H4 (cell line): ENCODE results near the gene CUX1. TPM values are rescaled to one million over a fixed set of nuclear protein-coding genes. Genes with fewer than 3 reads are reported as not detected.
"Not testable (repeated sequence)": the region's sequence is repeated elsewhere in the genome, so short reads cannot be mapped to it uniquely, and the experiment has no call there.

ENCODE experiments used
- DNase-seq: peaks from one replicate; pipeline ENCODE4 v3.0.0-alpha.2; 2015; ENCODE audit warnings: low spot score
- total RNA-seq: library from RNA; depleted of rRNA; stranded (reverse); fragments of >200 nt; shearing (Covaris generic); gene quantifications from 2 replicates; pipeline ENCODE4 v1.2.3, GENCODE V29; 2014

Gene CUX1
- total RNA-seq, 1 experiment from 2014 or later: 20.1 TPM

DNA sequence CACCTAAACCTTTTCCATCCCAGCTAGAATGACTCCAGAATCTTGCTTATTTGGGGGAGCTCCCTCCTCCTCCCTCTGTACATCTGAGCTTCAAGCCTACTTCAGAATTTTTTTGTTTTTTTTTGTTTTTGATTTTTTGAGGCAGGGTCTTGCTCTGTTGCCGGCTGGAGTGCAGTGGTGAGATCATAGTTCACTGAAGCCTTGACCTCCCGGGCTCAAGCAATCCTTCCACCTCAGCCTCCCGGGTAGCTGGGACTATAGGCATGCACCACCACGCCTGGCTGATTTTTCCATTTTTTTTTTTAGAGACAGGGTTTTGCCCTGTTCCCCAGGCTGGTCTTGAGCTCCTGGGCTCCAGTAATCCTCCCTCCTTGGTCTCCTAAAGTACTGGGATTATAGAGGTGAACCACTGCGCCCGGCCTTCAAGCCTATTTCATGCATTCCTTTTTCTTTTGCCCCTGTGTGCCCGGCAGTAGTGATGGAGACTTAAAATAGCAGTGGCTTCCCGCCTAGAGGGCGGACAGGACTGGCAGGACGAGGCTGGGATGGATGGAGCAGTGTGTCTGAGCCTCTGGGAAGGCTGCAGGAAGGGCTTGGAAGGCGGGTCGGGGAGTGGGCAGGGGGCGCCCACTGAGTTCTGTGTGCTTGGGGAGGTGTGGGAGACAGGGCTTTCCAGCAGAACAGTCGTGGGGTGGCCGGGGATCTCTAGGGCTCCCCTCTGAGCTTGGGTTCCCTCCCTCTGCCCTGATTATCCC is 8.8 kb downstream of the CUX1 start:
- DNase-seq: no peak

DNA sequence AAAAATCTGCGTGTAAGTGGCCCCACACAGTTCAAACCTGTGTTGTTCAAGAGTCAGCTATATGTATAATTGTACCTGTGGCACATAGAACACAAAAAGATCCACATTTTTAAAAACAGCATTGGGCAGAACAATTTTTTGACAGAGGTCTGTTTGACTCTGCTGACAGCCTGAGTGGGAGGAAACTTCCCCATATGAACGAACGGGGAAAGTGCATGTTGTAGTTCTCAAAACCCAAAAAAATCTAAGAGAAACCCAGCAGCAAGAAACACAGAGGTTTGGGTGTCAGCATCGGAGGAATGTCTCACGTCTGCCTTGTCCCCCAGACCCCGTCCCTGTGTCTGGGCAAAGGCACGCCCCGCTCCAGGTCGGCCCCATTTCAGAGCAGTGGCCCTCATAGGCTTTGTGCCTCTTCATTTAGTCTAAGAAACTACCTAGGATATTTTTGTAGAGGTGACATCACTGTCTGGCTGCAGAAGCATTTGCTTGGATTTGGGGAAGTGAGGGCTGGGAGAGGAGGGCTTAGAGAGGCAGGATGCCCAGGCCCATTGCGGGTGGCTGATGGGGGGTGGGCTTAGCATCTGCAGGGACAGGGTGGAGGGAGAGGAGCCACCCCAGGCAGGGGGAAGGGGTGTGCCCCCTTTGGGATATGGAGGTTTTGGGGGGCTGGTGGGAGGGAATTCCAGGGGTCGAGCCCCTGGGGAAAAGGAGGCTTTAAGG is 11.0 kb downstream of the CUX1 start:
- DNase-seq: no peak

- DNase-seq: no peak
Measured at GRCh38 chr7:101829374-101829773, 11.9 kb downstream of the CUX1 start.

- DNase-seq: no peak
Measured at GRCh38 chr7:101829821-101830220, 12.4 kb downstream of the CUX1 start.

- not testable (repeated sequence) for DNase-seq
Measured at GRCh38 chr7:101831396-101831795, 14.0 kb downstream of the CUX1 start.

GRCh38 chr7:101832205-101832631 is 14.8 kb downstream of the CUX1 start:
- DNase-seq: no peak

DNA sequence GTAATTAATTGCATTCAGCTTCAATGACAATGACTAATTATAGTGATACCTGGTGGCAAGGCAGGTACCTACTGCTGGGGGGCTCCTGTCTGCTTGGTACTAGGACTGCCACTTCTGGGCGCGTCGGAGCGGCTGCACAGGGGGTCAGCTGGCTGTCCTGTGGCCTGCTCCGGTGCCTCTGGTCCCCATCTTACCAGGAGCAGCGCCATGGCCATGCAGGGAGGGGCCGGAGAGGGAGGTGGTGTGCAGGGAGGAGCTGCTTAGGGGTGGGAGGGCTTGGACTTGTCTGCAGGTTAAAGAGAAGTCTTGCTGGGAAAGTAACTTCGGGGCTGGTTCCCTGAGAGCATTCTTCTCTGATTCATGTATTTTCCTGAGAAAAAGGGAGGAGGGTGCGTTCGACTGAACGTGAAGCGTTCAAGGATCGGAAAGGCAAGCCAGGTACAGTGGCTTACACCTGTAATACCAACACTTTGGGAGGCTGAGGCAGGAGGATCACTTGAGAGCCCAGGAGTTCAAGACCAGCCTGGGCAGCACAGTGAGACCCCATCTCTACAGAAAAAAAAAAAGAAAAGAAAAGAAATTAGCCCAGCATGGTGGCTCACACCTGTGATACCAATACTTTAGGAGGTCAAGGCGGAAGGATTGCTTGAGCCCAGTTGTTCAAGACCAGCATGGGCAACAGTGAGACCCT is 15.4 kb downstream of the CUX1 start:
- no peak for DNase-seq

GRCh38 chr7:101833799-101834198 is 16.4 kb downstream of the CUX1 start:
- DNase-seq: no peak

DNA sequence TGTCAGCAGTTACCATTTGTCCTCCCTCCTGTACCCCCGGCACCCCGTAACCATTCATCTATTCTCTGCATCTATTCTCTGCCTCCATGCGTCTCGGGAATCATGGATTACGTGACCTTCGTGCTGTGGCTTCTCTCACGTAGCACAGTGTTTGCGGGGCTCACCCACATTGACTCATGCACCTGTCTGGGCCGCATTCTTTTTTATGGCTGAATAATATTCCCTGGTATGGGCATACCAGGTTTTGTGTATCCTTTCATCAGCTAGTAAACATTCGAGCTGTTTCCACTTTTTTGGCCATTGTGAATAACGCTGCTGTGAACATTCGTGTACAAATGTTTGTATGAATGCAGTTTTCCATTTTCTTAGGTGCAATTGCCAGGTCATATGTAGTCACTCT is 17.7 kb downstream of the CUX1 start:
- DNase-seq: no peak

DNA sequence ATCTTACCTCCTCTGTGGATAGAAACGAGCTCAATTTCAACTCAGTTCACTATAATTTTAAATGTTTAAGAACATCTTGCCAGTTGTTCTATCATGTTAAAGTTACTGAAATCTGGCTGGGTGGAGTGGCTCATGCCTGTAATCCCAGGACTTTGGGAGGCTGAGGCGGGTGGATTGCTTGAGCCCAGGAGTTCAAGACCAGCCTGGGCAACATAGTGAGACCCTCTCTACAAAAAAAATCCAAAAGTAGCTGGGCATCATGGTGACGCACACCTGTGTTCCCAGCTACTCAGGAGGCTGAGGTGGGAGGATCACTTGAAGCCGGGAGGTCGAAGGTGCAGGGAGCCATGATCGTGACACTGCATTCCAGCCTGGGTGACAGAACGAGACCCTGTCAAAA is 20.0 kb downstream of the CUX1 start:
- DNase-seq: not testable (repeated sequence)

- no peak for DNase-seq
Measured at GRCh38 chr7:101838837-101839483, 21.5 kb downstream of the CUX1 start.

DNA sequence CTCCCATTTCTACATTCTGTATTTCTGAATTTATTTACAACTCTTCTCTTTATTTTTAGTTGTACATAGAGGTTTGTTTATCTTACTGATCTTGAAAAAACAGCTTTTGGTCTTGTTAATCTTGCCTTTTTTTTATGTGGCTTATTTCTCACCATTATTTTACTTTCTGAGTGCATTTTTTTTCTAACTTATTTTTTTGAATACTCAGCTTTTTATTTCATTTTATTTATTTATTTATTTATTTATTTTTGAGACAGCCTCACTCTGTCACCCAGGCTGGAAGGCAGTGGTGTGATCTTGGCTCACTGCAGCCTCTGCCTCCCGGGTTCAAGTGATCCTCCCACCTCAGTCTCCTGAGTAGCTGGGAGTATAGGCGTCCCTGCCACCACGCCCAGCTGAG is 23.9 kb downstream of the CUX1 start:
- no peak for DNase-seq

DNA sequence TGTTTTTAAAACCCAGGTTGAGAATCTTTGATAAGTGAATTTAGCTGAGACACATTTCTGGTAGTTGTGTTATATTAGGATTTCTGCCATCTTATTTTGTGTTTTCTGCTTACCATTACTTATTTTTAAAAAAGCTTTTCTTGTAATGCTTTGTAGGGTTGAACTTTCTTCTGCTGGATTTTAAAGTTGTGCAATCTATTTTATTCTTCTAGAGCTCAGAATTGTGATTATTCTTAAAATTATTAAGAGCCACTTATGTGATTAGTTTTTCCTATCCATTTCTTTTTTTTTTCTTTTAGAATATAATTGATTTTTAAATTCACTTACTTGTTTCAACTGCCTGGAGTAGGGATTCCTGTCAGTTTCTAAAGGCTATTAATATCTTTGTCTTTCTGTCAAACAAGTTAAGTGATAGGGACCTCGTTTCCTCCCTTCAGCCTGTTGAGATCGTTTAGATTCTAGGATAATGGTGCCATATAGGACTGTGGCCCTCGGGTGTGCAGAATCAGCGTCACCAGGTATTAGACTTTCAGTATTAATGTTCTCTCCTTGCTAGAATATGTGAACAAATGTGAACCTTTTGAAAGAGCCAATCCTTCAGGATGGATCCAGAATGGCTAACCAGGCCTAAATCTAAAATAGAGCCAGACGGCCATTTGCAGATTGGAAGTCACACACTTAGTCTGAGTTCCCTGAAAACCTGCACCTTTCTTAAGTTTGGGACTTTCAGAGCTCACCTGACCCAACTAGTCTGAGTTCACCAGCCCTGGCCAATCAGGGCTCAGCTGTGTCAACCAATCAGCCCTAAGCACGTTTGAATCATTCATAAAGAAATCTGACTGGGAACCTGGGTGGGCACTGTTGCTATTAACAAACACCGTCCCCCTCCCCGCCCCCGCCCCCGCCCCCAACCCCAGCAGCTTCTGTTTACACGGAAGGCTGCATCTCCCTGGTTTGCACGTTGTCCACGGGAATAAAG is 26.2 kb downstream of the CUX1 start:
- no peak for DNase-seq

GRCh38 chr7:101845974-101846373 is 28.5 kb downstream of the CUX1 start:
- DNase-seq: no peak

- DNase-seq: no peak
Measured at GRCh38 chr7:101846800-101847538, 29.5 kb downstream of the CUX1 start.

GRCh38 chr7:101848208-101848951 is 31.0 kb downstream of the CUX1 start:
- DNase-seq: no peak

GRCh38 chr7:101849314-101849713 is 31.9 kb downstream of the CUX1 start:
- DNase-seq: not testable (repeated sequence)

GRCh38 chr7:101852364-101852763 is 34.9 kb downstream of the CUX1 start:
- DNase-seq: not testable (repeated sequence)

GRCh38 chr7:101853684-101854083 is 36.3 kb downstream of the CUX1 start:
- DNase-seq: no peak
